ENCODE results near the gene ASB2.

GRCh38 chr14:93893661-93894261 is 82.6 kb downstream of the ASB2 start:
- TF ChIP-seq MAX (IDR thresholded peaks at IDR 0.05) = no peak
- no peak for TF ChIP-seq POLR2AphosphoS5 (IDR thresholded peaks at IDR 0.05; ENCODE audit: low read depth, low read length)
- no peak for TF ChIP-seq CTCF (IDR thresholded peaks at IDR 0.05 in 2 of 3, conservative IDR thresholded peaks at IDR 0.05 in 1 of 3; ENCODE audit: borderline replicate concordance in 1 of 3, insufficient read depth in 1 of 3, low read depth in 2 of 3, low read length in 2 of 3)
- TF ChIP-seq CEBPB (IDR thresholded peaks at IDR 0.05; ENCODE audit: low read depth) = no peak
- TF ChIP-seq ELF1 (IDR thresholded peaks at IDR 0.05; ENCODE audit: borderline replicate concordance, low read depth) = no peak
- TF ChIP-seq REST (IDR thresholded peaks at IDR 0.05; ENCODE audit: low read depth) = no peak
- no peak for TF ChIP-seq CBX3 (IDR thresholded peaks at IDR 0.05; ENCODE audit: low read depth)
- no peak for TF ChIP-seq POLR2A (IDR thresholded peaks at IDR 0.05; ENCODE audit: borderline replicate concordance, extremely low read depth, insufficient read depth, insufficient read length)
- no peak for TF ChIP-seq SRF (IDR thresholded peaks at IDR 0.05; ENCODE audit: low read depth)
- no peak for TF ChIP-seq EZH2 (IDR thresholded peaks at IDR 0.05)
- no peak for TF ChIP-seq EGR1 (IDR thresholded peaks at IDR 0.05; ENCODE audit: low read depth)

Measured in HCT116 (cell line).